Measurements from ENCODE around the gene DPP8.
"Not testable (repeated sequence)": the region's sequence is repeated elsewhere in the genome, so short reads cannot be mapped to it uniquely, and the experiment has no call there.

Gene DPP8

DNA sequence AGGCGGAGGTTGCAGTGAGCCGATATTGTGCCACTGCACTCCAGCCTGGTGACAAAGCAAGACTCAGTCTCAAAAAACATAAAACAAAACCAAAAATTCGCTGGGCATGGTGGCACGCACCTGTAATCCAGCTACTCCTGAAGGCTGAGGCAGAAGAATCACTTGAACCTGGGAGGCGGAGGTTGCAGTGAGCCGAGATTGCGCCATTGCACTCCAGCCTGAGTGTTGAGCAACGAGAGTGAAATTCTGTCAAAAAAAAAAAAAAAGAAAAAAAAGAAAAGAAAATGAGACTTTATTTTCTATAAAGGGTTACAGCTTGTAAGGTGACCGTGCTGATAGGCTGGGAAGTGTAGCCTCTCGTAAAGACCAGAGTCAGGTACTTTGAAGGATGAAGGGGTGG lies 6.7 kb upstream of the DPP8 start:
- DNase-seq (ENCODE audit: low read depth): no peak

DNA sequence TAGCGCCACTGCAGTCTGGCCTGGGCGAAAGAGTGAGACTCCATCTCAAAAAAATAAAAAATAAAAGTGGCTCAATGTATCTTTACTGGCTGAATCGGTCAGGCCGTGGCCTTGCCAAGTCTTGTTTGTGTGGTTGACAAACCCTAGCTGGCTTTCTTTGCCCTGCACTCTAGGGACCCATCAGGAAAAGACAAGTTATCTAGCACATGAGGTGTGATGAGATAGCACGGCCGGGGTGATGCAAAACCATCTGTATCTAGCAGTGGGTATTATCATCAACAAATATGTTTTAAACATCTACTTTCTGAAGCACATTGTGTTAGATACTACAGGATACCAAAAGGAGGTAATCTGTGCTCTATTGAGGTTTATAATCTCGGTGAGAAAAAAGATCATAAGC lies 3.9 kb upstream of the DPP8 start:
- no peak for DNase-seq (ENCODE audit: low read depth)

DNA sequence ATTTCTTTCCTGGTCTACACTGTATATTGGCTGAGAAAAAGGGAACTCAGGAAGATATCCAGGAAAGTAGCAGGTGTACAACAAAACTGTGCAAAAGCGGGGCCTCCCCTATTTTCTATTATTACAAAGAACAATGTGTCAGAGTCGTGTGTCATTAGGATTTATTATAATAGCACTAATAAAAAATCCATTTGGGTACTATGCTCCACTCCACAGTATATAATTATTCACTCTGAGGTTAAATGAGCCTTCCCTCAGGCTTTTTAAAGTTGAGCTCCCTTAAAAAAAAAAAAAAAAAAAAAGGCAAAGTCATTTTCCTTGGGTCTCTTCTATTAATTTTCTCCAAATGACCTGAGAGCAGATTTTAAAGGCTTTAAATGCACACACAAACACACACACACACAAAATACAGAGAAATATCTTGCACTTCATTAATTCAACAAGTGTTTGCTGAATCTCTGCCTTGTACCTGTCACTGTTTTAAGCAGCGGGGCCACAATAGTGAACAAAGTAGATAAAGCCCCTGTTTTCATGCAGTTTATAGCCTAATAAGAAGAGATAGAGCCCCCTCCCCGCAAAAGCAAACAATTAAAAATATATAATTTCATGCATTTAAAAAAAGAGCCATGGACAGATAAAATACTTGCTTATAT lies 1.3 kb upstream of the DPP8 start:
- no peak for DNase-seq (ENCODE audit: low read depth)

DNA sequence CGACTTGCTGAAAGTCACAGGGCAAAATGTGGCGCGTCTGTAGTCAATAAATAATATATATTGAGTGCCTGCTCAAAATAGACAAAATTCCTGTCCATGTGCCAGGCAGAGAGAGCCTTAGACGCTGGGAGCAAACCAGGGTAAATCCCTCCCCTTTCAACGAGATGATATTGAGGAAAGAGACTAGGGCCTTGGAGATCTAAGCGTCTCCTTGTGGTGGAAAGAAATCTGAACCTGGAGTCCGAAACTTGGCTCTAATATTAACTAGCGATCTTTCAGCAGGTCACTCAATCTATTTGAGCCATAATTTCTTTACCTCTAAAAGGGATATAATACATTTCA lies 348 bp upstream of the DPP8 start:
- DNase-seq (ENCODE audit: low read depth): no peak

DNA sequence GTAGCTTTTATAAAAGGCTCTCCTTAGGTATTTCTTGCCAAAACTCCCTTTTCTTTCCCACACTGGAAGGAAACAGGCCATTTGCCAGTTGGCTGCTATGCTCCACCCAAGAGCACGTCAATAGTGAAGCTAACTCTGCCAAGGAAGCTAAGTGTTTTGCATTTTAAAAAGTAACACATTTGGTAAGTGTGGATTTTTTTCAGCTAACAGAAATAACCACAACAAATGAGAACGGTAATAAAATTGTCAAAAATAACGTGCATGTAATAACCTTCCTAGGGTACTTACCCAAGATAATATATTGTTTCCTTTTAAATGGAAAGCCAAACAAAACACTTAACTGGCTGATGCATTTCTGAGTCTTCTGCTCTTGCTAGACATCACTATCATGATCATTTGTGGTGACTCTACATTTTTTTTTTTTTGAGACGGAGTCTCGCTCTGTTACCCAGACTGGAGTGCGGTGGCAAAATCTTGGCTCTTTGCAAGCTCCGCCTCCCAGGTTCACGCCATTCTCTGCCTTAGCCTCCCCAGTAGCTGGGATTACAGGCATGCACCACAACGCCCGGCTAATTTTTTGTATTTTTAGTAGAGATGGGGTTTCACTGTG lies 4.6 kb downstream of the DPP8 start:
- no peak for DNase-seq (ENCODE audit: low read depth)

DNA sequence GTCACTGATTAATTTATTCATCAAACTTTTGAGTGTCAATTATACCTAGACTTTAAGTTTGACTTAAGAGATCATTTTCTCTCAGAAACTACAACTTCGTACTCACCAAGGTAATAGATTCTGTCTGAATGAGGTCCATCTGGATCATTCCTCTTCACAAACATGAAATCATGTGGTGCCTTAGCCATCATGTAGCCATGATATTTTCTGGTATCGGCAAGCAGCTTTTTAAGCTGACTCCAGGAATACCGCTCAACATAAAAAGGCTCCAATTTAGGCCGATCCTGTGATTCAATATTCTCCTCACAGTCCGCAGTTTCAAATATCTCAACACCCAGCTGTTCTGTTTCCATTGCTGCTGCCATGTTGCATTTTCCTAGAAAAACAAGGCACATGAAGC lies 5.3 kb downstream of the DPP8 start:
- DNase-seq (ENCODE audit: low read depth): no peak

DNA sequence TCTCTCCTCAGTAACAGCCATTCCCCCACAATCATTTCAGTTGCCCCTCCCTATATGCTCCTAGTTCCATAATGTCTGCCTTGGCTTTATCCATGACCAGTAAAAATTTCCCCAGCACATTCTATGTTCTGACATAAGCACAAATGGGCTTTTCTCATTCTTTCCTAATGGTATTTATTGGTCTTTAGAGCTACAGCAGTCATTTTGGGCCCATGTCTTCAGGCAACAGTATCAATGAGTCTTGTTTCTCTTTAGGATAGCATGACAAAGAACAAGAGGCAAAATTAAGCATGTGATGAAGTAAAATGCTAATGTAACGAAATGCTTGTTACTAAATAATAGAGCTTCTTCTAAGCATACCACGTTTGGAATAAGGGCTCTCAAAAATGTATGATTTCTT lies 8.2 kb downstream of the DPP8 start:
- no peak for DNase-seq (ENCODE audit: low read depth)

DNA sequence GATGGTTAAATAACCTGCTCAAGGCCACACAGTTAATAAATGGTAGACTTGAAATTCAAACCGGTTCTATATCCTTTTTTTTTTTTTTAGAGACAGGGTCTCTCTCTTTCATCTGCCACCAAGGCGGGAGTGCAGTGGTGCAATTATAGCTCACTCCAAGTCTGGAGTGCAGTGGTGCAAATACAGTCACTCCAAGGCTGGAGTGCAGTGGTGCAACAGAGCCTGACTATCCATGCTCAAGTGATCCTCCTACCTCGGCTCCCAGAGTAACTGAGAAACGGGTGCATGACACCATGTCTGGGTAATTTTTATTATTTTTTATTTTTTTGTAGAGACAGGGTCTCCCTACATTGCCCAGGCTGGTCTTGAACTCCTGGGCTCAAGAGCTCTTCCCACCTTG lies 23.4 kb downstream of the DPP8 start:
- DNase-seq (ENCODE audit: low read depth): no peak

DNA sequence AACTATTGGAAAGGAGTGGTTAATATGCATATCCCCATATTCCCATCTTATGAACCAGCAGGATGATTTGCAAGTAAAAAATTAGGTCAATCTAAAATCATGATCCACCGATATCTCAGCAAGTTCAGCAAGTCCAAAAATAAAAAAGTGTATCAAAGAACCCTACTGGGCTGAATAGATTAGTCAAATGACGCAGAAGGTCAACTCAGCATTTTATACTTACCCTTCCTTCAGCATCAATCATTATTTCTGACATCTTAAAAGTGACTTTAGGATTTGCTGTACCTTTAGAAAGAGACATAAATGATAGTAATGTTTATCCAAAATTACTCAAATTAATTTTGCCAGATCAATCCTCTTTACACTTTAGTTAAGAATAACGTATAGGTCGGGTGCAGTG lies 32.6 kb downstream of the DPP8 start:
- no peak for DNase-seq (ENCODE audit: low read depth)

DNA sequence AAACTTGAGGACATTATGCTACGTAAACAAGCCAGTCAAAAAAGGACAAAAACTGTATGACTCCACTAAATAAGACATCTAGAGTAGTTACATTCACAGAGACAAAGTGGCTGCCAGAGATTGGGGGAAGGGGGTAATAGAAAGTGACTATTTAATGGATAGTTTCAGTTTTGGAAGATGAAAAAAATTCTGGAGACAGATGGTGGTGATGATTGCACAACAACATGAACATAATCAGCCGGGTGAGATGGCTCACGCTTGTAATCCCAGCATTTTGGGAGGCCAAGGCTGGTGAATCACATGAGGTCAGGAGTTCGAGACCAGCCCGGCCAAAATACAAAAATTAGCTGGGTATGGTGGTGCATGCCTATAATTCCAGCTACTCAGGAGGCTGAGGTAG lies 40.6 kb downstream of the DPP8 start:
- peak; percentile 50 for DNase-seq (ENCODE audit: low read depth)

DNA sequence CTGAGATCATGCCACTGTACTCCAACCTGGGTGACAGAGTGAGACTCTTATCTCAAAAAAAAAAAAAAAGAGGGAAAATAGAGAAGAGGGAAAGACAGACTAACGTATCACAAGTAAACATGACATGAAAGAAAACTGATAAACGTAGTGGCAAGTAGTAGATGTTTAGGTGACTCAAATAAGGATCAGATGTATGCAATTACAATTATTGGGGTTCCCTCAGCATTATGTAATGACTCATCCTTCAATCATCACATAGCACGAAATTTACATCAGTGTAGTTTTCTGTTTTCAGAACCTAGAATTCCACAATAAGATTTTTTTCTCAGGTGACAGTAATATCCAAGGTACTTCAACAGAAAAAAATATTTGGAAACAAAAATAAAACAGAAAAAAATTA lies 46.6 kb downstream of the DPP8 start:
- DNase-seq (ENCODE audit: low read depth): no peak

DNA sequence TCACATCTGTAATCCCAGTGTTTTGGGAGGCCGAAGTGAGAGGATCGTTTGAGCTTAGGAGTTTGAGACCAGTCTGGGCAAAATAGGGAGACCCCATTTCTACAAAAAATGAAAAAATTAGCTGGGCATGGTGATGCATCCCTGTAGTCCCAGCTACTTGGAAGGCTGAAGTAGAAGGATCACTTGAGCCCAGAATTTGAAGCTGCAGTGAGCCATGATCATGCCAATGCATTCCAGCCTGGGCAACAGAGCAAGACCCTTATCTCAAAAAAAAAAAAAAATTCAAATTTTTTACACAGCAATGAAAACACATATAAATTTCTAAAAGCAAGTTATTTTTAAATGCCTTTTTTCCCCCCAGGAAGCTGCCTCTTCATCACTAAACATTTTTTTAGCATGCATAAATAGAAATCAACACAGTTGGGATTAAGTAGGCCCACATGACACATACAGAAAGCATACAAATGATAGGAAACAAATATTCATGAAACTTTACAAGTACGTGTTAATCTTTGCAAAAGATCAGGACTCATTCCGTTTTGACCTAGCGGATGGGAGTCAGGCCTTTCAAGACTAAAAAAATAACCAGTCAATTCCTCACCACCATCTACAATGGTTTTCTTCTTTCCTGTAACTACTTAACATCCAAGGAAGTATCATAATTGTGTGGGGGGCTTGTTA lies 49.1 kb downstream of the DPP8 start:
- no peak for DNase-seq (ENCODE audit: low read depth)

DNA sequence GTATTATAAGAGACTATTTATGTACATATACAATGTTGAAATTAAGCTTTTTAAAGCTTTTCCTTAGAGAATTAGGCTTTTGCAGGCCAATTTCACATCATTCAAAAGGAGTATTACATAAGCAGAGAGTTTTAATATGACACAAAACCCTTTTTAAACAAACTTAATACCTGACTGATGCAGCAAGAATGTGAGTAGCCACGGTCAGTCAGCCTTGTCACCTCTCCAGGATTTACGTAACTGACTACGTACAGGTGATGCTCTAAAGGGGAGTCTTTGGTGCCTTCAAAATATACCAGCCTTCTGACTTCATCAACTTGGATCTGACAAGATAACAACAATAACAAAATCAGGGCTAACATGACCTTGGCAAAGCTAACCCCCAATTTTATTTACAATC lies 50.6 kb downstream of the DPP8 start:
- no peak for DNase-seq (ENCODE audit: low read depth)

DNA sequence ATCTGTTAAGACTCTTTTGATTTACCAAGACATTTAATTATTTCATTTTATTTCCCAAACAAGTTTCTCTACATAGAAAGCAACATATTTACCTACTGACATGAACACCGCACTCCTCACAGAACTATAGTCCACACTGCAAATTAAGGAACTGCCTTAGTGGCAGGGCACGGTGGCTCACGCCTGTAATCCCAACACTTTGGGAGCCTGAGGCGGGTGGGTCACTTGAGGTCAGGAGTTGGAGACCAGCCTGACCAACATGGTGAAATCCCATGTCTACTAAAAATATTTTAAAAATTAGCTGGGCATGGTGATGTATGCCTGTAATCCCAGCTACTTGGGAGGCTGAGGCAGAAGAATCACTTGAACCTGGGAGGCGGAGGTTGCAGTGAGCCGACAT lies 54.4 kb downstream of the DPP8 start:
- DNase-seq (ENCODE audit: low read depth): not testable (repeated sequence)

DNA sequence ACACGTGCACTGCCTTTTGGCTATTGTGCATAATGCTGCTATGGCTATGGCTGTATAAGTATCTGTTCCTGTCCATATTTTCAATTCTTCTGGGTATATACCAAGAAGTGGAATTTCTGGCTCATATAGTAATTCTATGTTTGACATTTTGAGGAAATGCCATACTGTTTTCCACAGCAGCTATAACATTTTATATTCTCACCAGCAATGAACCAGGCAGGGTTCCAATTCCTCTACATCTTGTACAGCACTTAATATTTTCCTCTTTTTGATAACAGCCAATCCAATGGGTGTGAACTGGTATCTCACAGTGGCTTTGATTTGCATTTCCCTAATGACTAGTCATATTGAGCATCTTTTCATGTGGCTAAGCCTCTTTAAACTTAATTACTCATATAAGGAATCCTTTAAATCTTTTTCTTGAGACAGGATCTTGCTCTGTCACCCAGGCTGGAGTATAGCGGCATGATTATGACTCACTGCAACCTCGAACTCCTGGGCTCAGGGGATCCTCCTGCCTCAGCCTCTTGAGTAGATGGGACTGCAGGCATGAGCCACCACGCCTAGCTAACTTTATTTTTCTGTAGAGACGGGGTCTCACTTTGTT lies 56.6 kb downstream of the DPP8 start:
- DNase-seq (ENCODE audit: low read depth): no peak

DNA sequence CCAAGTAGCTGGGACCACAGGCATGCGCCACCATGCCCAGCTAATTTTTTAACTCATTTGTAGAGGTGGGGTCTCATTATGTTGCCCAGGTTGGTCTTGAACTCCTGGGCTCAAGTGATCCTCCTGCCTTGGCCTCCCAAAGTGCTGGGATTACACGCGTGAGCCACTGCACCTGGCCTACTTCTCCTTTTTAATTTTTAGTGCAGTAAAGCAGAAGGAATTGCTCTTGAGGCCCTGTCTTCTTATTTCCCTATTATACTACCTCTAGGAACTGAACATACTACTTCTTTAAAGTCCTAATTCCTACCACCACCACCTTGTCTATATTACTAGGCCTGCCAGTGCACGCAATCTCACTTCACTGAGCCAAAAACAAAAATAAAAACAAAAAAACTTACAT lies 62.2 kb downstream of the DPP8 start:
- DNase-seq (ENCODE audit: low read depth): not testable (repeated sequence)

DNA sequence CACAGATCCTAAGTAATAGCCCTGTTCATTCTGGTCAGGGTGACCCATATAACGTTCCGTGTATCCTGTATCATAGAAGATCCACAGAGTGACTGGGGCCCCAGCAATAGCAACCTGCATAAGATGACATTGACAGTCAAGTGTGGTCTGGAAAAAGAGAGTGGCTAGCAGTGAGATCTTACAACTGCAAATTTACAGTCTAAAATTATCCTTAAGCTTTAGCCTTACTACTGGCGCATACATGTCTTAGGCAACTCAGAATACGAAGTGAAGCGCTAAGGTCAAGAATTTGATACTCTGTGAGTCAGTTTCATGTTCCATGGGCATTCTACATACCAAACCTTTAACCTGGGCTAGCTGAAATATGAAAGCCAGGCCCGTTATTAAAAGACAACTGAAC lies 65.5 kb downstream of the DPP8 start:
- DNase-seq (ENCODE audit: low read depth): no peak

DNA sequence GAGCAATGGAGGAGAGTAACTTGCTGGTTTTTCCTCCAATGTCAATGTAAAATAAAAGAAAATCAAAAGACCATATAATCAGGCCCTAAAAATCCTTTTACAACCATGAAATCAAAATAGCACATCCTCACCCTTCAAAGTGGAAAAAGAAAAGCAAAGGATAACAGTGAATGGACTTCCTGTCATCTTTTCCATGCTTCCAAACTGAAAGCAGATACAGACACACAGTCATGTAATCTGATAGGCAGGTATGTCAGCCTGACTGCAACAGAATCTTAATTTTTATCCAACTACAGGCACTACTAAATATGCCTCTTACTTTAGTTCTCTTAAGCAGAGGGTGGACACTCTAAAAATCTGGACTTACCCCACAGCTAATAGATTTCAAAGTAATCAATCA lies 66.9 kb downstream of the DPP8 start:
- DNase-seq (ENCODE audit: low read depth): no peak

DNA sequence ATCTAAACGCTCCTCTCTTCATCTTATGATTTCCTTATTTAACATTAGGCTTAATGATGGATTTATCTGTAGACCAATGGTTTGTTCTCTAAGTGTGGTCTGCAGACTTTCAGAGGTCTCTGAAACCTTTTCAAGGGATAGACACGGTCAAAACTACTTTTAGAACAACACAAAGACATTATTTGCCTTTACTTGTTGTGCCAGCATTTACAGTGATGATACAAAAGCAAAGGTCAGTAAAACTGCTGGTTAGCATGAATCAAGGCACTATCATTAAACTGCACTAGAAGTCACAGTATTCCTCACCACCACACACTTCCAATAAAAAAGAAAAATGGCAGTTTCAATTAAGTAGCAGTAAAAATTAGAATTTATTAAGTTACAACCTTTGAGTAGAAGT lies 70.3 kb downstream of the DPP8 start:
- DNase-seq (ENCODE audit: low read depth): no peak

DNA sequence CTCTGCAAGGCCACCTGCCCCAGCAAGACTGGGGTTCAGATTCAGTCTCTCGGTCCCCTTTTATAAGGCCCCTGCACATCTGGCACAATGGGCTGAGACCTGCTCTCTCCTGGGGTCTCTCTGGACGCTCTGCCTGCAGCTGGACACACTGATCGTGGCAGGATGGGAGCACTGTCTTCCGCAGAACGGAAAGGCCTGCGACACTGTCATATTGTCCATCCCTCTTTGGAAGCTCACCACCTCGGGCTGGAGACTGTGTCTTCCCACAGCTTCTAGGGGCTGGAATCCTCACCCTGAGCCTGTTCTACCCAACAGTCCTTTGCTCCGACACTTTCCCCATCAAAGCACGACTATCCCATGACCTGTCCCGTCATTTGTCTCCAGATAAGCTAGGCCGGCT lies 83.3 kb downstream of the DPP8 start:
- no peak for DNase-seq (ENCODE audit: low read depth)

DNA sequence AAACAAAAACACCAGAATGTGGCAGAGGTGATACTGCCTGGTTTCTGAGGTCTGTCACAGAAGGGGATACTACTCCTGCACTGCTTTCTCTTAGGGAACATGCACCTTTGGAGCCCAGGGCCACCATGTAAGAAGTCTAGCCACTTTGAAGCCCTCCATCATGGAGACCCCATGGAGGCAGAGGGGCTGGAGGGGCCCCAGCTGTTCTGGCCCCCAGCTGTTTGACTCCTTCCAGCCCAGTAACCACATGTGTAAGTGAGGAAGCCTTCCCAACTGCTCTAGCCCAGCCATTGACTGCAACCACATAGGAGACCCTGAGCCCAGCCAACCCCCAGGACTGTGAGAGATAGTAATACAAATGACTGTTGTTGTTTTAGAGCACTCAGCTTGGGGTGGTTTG lies 85.8 kb downstream of the DPP8 start:
- DNase-seq (ENCODE audit: low read depth): no peak

DNA sequence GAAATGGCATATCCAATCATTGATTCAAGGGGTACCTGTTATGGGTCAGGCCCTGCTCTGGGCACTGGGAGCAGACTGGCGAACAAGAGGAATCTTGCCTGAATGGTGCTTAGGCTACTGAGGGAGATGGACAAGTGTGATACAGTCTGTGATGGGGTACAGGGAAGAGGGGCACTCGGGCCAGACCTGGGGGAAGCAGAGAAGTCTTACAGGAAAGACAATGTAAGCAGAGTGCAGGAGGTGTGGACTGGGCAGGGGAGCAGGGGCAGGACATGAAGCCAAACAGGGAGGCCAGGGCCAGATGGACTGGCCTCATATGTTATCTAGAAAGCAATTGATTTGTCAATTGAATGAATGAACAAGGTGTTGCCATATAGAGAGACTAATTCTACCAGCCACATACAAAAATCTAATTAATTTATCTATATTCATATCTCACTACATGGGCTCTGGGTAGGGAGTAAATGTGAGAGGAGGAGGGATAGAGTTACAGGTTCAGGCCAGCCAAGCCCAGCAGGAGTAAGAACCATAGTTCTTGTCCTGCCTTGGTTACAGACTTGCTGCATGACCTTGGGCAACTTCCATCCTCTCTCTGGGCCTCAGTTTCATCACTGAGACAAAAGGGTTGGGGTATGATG lies 91.2 kb downstream of the DPP8 start:
- DNase-seq (ENCODE audit: low read depth): no peak

DNA sequence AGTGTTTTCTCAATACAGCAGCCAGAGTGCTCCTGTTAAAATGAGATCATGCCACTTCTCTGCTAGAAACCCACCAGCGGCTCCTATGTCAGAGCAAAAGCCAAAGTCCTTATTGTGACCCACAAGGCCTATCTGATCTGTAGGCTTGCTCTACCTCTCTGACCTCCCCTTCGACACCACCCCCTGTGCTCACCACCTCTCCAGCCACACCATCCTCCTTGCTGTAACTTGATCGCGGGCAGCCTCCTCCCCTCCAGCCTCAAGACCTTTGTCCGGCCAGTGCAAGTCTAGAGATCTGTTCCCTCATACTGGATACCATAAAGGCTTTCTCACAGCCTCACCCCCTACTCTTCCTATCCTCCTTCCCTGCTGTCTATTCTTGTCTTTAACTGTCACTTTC lies 92.8 kb downstream of the DPP8 start:
- no peak for DNase-seq (ENCODE audit: low read depth)
